NCI-H2227 treated with DMSO at 0.1 percent for 48 hours (cell line): ENCODE measurements around the gene CA4.
A peak's percentile ranks its signal among the peaks of the same experiment; 100 is the strongest.

Experiments used
- DNase-seq: peaks from one replicate; lab custom pipeline; 2025; lab: John Stamatoyannopoulos, UW

Gene CA4

DNA sequence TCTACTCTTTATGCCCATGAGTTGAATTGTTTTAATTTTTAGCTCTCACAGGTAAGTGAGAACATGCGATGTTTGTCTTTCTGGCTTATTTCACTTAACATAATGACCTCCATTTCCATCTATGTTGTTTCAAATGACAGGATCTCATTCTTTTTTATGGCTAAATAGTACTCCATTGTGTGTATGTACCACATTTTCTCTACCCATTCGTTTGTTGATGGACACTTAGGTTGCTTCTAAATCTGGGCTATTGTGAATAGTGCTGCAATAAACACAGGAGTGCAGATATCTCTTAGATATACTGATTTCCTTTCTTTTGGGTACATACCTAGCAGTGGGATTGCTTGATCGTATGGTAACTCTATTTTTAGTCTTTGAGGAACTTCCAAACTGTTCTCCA is 19.3 kb upstream of the CA4 start:
- DNase-seq = no peak

DNA sequence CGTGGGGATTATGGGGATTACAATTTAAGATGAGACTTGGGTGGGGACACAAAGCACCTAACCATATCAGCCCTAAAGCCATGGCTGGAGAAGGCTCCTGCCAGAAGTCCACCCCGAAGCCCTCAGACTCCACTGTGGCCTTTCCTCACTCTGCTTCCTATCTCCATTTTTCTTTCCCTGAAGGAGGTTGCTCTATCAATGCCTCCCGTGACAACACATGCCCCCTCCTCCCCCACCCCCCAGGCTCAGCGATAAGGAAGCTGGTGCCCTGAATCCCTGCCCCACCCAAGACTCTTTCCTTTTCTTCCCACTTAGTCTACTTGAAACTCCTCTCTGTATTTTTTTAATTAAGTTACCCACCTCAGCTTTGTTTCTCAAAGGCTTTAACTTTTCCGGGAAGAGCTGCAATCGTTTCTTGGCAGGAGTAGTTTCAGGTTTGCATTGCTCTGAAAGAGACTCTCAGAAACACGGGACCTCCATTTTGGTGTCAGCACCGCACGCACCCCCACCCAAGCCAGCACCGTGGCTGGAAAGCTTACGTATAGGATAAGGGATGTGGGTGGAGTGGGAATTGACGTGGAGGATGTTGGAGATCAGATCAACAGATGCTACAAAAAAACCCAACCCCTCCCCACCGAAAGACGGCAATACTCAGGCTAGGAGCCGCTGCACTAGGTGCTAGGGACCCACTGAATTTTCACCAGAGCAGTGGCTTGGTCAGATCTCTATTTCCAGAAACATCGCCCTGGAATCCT is 15.2 kb upstream of the CA4 start:
- no peak for DNase-seq

DNA sequence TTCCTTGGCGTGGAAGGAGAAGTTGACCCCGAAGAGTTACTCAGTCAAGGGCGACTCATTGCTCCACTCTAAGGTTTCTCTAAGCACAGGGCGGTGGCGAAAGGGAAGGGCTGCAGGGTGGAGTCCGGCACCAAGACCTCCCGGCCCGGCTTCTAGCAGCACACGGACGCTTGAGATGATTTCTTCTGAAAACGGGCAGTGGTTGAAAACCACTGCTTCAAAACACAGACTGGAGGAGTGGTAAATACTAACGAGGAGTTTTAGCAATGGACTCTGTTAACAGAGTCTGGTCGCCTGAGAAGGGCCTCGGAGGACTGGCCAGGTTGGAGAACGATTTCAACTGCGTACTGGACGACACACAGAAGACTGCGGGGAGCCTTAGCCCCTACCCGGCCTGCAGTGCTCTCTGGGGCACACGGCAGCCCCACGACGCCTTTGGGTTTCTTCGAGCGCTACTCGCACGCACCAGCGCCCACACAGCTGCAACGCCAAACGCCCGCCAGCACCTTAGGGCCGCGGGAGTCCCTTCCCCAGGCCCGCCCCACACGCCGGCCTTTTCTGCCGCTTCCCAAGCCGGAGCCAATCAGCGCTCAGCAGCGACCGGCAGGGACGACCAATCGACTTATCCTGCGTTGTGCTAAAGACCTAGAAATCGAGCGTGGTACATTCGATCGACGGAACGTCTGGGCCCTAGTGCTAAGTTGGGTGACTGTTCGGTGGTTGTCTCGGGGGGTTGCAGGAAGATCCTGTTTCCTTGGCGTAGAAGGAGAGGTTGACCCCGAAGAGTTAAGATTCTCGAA is 14.4 kb upstream of the CA4 start:
- DNase-seq = peak; percentile 81

DNA sequence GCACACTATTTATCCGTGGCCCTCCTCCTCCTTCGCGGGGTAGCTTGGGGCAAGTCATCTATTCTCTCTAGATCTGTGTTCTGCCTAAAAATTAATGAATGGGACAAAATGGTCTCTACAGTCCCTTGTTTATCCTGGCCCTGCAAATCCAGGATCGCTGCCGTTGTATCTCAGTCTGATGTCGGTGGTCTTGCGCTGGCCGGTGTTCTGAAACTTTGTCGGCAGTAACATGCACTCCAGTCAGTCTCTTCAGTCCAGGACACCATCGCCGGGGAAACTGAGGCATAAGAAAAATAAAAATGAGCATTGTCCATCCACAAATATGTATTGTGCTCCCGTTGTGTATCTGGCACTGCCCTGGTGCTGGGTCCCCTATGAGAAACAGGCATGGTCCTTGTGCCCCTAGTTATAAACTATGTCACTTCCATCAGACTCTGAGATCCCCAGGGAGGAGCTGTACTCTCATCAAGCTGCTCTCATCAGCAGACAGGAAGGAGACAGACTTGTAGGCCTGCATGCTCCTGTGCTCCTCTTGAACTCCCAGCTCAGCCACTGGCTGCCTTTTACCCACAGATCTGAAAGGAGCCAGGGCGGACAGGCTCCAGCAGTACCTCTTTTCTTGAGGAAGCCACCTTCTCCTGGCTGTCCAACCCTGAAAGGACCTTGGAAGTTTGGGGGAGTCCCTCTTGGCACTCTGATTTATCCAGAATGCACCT is 13.7 kb upstream of the CA4 start:
- no peak for DNase-seq

DNA sequence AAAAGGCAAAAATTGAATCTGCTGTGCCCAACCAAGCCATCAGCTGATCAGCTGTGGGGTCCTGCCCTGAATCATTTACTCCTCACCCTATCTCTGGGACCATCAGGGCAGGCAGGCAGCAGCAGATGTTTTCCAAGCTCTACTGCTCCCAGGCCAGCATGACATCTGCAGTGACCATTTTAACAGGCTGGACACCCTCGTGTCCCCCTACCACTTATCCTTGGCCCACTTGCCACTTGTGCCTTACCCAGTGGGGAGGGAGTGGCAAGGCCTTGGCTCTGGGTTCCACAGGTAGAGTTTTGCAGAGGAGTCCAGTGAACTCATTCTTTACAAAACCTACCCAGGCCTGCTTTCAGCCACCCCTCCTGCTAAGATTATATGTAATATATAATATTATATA is 12.0 kb upstream of the CA4 start:
- DNase-seq = no peak

DNA sequence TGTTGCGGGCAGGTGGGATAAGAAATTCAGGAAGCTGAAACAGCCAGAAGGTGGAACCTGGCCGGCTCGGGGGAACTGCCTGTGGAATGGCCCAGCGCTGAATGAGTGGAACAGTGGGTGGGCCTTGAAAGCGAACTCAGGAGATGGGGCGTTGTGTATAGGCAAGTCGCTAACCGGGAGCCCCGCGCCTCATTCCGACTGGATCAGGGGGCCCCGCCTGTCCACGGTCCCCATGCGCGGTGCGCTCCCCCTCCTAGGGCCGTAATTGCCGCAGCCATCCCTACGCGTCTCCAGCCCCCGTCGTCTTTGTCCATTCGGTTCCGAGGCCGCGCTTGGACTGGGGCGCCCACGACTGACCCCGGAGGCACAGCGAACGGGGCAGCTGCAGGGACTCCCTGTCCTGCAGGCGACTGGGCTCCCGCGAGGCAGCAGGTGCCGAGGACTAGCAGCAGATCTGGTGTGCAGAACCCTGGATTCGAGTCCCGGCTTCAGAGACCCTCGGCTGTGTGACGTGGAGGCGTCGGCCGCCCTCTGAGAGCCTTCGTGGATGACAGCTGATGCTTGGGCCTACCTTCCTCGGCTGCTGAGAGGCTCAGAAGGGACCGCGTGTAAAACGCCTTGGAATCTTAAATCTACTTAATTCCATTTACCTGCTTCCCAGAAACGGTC is 10.9 kb upstream of the CA4 start:
- no peak for DNase-seq

DNA sequence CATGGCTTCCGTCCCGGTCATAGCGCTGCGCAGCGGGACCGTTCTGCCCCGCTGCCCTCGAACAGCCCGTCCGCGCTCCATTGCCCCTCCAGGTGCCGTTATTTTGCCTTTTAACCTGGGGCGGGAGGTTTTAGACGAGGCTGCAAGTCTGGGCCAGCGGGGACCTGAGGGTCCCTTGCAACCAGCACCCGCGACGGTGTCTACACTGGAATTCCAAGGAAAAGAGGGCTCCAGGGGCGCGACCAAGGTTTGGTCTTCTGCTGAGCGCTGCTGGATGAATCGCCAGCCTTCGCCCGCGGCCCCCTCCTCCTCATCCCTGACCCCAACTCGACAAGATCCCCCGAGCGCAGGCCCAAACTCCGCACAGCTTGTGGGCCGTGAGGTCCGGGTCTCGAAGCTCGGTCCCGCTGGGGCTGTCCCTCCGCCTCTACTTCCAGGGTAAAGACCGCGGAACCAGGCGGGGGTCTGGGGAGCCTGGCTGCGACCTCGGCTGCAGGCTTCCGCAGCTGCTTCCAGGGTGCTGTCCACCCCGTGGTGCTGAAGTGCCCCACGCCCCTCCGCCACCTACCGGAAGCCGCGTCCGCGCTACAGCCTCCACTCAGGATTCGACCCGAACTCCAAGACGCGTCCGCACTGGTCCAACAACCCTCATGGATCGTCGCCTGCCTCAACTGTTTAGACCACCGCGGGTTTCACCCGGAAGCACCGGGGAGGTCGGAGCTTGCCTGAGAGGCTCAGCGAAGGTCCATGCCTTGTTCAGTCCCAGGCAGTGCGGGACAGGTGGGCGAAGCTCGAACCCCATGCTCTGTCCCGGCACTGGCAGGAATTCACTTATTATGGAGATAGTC is 10.1 kb upstream of the CA4 start:
- no peak for DNase-seq

DNA sequence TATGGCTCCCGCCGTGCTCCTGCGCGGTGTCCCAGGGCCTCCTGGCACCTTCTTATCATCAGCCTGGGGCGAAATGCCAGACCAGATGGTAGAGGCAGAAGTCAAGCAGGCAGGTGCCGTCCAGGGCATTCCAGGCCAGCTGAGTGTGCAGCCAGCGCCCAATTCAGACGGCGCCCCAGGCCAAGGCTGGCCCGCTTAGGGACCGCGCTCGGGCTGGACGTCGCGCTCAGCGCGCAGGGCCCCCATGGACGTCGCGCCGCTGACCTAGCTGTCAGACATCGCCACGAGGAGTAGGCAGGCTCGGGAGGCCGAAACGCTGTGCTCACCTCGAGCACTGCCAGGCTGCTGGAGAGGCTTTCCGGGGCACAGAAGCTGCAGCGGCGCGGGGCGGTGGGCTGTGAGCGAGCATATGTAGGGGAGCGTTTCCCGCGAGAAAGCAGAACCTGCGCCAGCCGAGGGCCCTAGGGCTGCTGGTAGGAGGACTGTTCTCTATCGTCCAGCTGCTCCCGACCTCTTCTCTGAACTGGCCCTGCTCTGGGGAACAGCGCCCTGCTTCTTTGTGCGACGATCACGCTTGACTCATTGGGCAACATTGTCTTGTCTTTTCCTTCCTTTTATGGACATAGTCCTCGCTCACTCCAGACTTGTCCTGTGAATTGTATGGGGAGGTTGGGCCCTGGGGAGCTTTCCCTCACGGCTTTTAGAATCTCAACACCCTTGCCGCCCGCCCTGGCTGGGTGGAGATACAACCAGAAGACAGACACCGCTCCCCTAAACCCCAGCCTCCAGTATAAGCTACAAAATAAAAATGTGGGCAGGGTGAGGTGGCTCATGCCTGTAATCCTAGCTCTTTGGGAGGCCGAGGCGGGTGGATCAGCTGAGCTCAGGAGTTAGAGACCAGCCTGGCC is 8.4 kb upstream of the CA4 start:
- DNase-seq = no peak

DNA sequence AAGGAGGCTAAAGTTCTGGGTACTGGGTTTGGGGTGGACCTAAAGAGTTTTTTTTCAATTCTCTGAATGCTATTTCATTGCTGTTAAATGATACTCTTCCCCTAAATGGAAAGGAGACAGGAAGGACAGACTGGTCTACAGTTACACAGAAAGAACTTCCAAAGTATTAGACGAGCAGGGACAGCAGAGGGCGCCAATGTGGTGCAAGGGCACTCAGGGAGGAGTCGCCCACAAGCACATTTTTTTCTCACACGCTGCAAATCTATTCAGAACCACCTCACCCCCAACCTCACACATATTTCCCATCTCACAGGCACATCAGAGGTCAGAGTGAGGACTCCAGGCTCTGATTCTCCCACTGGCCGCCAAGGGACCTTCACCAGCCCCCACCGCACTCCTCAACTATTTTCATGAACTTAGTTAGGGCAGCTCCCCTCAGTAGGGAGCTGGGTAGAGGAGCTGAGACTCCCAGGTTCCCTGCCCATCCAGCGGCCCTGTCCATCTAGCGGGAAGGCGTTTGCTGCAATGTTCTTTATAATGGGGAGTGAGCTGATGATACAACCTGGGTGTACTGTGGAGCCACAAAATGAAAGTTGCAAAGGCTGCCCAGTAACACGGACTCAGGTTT is 6.8 kb upstream of the CA4 start:
- DNase-seq = peak; percentile 89

DNA sequence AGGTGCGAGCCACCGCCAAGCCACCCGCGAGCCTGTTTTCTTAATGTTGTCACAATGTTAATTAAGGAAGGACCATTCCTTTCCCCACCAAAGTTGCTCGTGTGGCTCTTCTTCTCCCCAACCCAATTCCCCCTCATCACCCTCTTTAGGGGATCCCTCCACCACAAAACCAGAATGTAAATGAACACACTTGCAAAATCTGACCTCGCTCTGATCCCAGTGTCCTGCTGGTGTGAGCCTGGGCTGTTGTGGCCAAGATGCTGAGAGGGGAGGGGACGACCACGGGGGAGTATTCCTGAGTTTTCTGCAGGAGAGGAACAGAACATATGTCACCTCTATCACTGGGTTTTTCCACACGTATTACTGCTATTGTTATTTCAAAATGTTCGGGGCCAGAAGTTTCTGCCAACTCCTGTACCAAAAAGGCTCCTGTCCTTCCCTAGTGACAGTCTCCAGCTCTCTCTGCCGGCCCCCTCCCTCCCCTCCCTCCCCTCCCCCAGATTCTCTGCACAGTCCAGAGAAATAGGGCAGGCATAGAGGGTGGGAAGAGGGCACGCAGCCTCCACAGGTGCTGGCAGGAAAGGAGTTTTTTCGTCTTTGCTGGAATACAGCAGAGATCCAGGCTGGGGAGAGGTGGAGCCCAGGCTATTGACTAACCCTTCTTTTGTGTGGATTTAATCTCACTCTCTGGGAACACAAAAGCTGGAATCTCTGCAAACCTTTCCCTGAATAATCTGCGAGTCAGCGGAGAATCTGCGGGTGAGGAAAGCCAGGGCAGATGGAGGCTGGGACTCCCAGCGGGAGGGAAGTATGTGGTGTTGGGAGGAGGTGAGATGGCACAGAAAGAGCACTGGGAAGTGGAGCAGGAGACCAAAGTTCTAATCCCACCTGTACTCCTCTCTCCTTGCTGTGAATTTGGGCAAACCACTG is 4.5 kb upstream of the CA4 start:
- DNase-seq = no peak

DNA sequence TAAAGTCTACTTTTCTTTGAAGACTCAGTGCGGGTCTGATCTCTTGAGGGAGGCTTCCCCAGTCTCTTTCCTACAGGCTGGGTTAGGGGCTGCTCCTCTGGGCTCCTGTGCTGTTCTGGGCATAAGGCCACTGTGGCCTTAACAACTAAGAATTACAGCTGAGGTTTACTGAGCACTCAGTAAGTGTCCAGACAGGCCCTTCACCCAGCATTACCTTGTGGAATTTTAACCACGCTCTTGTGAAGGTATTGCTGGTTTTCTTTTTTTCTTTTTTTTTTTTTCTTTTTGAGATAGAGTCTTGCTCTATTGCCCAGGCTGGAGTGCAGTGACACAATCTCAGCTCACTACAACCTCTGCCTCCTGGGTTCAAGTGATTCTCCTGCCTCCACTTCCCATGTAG is 3.6 kb upstream of the CA4 start:
- DNase-seq = no peak

DNA sequence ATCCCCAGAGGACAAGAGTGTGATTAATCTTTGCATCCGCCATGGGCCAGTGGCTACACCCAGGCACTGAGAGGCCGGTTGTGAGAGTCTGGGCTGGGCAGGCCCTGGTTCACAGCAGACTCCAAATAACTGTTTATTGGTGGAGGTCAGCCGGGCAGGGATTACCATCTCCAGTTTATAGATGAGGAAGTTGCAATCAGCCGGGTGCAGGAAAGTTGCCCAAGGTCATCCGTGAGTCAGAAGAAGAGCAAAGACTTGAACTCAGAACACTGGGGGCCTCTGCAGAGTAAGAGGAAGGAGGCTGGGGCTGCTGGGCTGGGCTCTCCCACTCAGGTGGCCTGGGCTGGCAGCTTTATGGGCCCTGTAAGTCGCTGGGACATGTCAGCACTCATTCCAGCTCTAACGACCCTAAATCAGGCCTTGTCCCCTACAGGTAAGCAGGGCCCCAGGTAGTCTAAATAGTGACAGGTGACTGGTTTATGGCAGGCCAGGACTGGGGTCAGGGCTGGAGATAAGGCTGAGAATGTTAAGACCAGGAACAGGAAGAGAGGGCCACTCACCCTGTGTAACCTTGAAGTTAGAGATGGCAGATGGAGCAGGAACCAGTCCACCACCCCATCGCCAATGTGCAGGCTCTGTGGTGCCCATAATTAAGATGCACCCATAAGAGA is 2.1 kb upstream of the CA4 start:
- DNase-seq = no peak

DNA sequence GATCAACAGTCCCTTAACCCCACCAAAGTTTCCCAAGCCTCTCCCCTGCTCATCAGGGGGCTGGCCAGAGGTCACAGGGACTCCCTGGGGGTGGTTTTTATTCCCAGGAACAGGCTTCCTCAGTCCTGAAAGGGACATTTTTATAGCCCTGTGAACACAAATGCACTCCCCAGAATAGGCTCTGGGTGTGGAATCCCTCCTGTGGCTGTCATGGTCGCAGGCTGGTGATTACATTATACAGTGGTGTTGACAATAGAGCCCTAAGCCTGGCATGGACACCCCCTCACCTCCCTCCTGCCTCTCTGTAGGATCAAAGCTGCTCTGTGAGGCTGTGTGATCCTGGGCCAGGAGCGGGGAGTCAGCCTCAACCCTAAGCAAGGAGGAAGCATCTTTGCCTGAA is 1.4 kb upstream of the CA4 start:
- no peak for DNase-seq

DNA sequence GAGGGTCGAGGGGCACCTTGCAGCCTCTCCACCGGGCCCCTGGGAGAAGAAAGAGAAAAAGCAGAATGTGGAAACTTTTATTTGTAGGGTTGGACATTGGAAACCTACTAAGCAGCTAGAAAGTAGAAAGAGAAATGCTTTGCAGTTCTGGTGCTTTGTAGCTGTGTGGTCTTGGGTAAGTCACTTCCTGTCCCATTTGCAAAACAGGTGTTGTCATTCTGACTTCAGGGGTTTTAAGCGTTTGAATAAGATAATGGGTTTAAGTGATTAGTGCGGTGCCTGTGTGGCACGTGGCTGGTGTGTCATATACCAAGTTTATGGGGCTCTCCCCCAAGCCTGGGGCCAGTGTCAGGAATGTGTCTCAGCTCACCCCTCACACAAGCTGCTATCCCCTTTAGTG is 1.6 kb downstream of the CA4 start:
- DNase-seq = no peak

DNA sequence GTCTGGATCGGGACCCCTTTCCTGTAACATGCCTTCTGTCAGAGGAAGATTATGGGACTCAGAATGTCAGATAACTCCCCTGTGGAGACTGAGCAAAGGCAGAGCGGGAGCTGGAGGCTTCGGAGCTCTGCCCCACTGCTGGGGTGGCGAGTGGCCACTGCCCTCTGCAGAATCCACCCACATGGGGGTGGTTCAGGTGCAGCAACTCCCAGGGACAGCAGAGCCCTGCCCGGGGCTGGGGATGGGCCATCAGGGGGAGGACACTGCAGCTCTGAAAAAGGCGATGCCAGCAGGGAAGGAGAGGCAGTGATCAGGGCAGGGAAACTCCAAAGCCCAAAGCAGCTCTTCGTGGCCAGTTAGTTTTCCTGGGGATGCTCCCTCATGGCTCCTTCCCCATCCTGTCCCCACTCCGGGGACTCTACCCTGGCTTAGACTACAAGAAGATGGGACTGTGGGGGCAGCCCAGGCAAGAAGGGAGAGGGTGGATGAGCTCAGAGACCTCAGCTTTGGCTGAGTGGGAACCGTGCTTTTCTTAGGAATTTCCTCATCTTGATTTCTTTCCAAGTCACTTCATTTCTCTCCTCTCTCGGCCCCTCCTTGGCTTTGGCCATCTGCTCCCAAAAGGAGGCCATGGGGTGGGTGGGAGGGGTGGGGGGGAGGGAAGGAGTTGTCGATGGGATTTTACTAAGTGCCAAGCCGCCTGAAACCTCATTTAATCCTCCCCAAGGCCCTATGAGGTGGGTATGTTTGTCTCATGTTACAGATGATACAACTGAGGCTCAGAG is 4.0 kb downstream of the CA4 start:
- DNase-seq = no peak

DNA sequence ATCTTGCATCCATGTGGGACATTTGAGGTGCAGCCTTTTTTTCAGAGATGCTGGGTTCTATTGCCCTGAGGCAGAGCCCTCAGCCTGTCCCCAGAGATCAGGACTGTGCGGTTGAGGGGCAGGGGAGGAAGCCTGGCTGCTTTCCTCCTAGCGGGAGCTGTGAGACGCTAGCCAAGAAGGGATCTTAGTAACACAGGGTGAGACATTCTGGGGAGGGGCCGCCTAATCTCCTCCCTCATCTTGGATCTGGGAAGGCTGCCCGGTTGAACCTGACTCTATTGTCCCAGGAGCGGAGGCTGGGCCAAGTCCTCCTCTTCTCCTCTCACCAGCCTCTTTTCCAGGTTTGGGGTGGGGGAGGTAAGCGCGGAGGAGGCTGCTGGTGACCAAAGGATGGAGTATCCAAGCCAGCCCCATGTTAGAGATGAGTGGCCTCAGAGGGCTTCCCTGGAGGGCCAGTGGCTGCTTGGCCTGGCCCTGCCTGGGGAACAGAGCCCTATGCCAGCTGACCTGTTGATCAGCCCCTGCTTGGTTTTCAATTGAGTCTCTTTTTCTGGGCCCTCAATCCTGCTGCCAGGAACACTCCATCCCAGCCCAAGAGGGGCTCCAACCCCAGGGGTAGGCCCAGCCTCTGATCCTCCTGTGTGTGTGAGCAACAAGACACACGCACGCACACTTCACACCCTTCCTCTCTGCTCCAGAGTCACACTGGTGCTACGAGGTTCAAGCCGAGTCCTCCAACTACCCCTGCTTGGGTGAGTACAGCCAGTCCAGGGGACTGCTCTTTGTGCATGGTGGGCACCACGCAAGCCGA is 5.0 kb downstream of the CA4 start:
- DNase-seq = no peak

DNA sequence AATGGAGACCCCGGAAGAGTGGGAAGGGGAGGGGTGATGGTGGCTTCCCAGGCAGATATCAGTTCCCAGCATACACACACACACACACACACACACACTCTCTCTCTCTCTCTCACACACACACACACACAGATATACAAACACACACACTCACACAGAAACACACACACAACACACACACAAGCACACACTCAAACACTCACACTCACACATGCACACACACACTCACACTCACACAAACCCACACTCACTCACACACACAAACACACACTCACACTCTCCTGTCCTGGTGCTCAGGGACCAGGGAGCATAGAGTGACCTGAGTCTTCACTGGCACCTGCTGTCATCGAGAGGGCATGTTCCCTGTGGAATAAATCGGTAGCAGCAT is 5.6 kb downstream of the CA4 start:
- DNase-seq = no peak
